Adrenal gland (tissue), 12 donors: ENCODE results near the gene VEGFA. TPM values are rescaled to one million over a fixed set of nuclear protein-coding genes. Genes with fewer than 3 reads are reported as not detected.

Experiments
- DNase-seq, 7 donors: peaks; one replicate each; pipeline ENCODE4 v3.0.0-alpha.2; 2019 to 2020
- H3K27ac ChIP-seq, 5 donors: fragments of 200-600 bp; sonication (generic) in 4 of 5; 1 replicate in 3 of 5; 2 replicates in 2 of 5; pipeline versions ENCODE4 v1.5.1 to v1.8.0; 2016 to 2020; ENCODE audit warnings: mild to moderate bottlenecking in 1 of 5
- H3K27me3 ChIP-seq: fragments of 200-600 bp; 2 replicates; pipeline ENCODE4 v1.8.0; 2021
- H3K36me3 ChIP-seq, 2 donors: fragments of 200-600 bp; replicated peaks in 1 of 2; 1 replicate in 1 of 2; 2 replicates in 1 of 2; pipeline versions ENCODE4 v1.5.1 to v1.8.0; 2018 to 2022
- H3K4me1 ChIP-seq, 2 donors: fragments of 200-600 bp; replicated peaks in 1 of 2; 1 replicate in 1 of 2; 2 replicates in 1 of 2; pipeline versions ENCODE4 v1.5.1 to v1.8.0; 2018 to 2021
- H3K4me3 ChIP-seq, 4 donors: fragments of 200-600 bp; sonication (generic) in 3 of 4; one replicate each; pipeline ENCODE4 v1.5.1; 2016 to 2018
- H3K9me3 ChIP-seq, 3 donors: fragments of 200-600 bp; sonication (generic) in 1 of 3; replicated peaks in 1 of 3; 1 replicate in 2 of 3; 2 replicates in 1 of 3; pipeline versions ENCODE4 v1.5.1 to v1.8.0; 2016 to 2021
- CTCF ChIP-seq, 6 experiments: fragments of 450-650 bp in 4 of 6; fragments of 200-600 bp in 2 of 6; sonication (generic) in 1 of 6; IDR thresholded peaks; 1 replicate in 5 of 6; 2 replicates in 1 of 6; pipeline versions ENCODE4 v1.5.1 to v1.8.0; 2016 to 2021; ENCODE audit warnings: antibody characterized with exemption in 6 of 6, mild to moderate bottlenecking in 2 of 6, moderate library complexity in 1 of 6
- POLR2A ChIP-seq, 2 donors: fragments of 450-650 bp; IDR thresholded peaks; one replicate each; pipeline ENCODE4 v1.6.1; 2017; ENCODE audit warnings: antibody characterized with exemption in 2 of 2, mild to moderate bottlenecking in 2 of 2, moderate library complexity in 1 of 2
- WGBS, 4 donors: extraction: QIAGEN DNeasy Blood & Tissue Kit in 2 of 4; methylation state at CpG; one replicate each; pipeline versions ENCODE4 v1.1.5 to v1.1.7; 2013 to 2017; 5-methylcytosine and 5-hydroxymethylcytosine counted together
- intact Hi-C, 2 donors: fragments of 100-400 bp; cut with DNase I; formaldehyde crosslinking; loops; one replicate each; pipeline versions ENCODE4 v1.14.1 to v1.15.0; 2022 to 2023
- polyA plus RNA-seq, 3 donors: library from polyadenylated mRNA; stranded (reverse); fragments of 200-250 nt in 2 of 3; fragments of 350-450 nt in 1 of 3; fragmentation: Illumina TruSeq in 1 of 3; extraction: RNeasy Lipid Tissue Mini Kit (QIAGEN cat#74804) in 1 of 3; gene quantifications; one replicate each; pipeline ENCODE4 v1.2.3, GENCODE V29; 2013 to 2014
- total RNA-seq, 9 donors: library from RNA; depleted of rRNA in 4 of 9; stranded (reverse); fragments of >200 nt in 4 of 9; fragments of 120-200 nt in 1 of 9; fragmentation: NEBNext Ultra II Directional in 1 of 9; extraction: Animal tissue kit (Norgen Biotek cat#: 25700) in 1 of 9; gene quantifications; one replicate each; pipeline versions ENCODE4 v1.1.0 to v1.2.4, GENCODE V29; 2013 to 2023
- donor health status: healthy with polysubstance abuse.
- donor health status: Bipolar disorder and iron deficiency.
- donor health status: DM: yes; HTN: yes; CAD: no.
- donor health status: DM: no; HTN: no; CAD: no.
- donor health status: DM: no; HTN: no; CAD: no.
- donor health status: DM: yes; HTN: yes; CAD: no.

VEGFA gene
- total and polyA plus RNA-seq, 12 donors = 31.5 to 343 (median 101) TPM

GRCh38 chr6:43723737-43724295 is 46.2 kb upstream of the VEGFA start:
- TF ChIP-seq POLR2A (IDR thresholded peaks at IDR 0.05) (no peak), CTCF (IDR thresholded peaks at IDR 0.05) (peak; percentile 36 to 76 (median 64))
- H3K36me3 ChIP-seq = no peaks in the 10 kb centered on the region
- no peaks in the 10 kb centered on the region for H3K27me3 ChIP-seq
- 45 to 57% (median 49%) methylated on average over 4 to 9 of the region's 9 CpGs for WGBS, 4 donors
- peak; percentile 62 to 83 (median 77) for DNase-seq
- no peaks in the 10 kb centered on the region for H3K4me1 ChIP-seq
- H3K27ac ChIP-seq = no peak overlapping the region
- intact Hi-C loops = loop anchor here (2.0 to 10.0 kb wide), 2 partner anchors 359 to 361 kb away; no protein-coding TSS in a partner anchor
- no peak overlapping the region for H3K4me3 ChIP-seq
- no peaks in the 10 kb centered on the region for H3K9me3 ChIP-seq

GRCh38 chr6:43724354-43724753 is 45.7 kb upstream of the VEGFA start:
- DNase-seq = no peak
- intact Hi-C loops = loop anchor here (2.0 to 10.0 kb wide), 2 partner anchors 358 to 360 kb away; no protein-coding TSS in a partner anchor
- H3K27ac ChIP-seq = no peak overlapping the region
- no peaks in the 10 kb centered on the region for H3K36me3 ChIP-seq
- H3K4me3 ChIP-seq = no peak overlapping the region
- no peaks in the 10 kb centered on the region for H3K9me3 ChIP-seq
- no peaks in the 10 kb centered on the region for H3K27me3 ChIP-seq
- no peaks in the 10 kb centered on the region for H3K4me1 ChIP-seq
- TF ChIP-seq CTCF (IDR thresholded peaks at IDR 0.05) (no peak), POLR2A (IDR thresholded peaks at IDR 0.05) (no peak)
- 53 to 76% (median 68%) methylated on average over 2 of the region's 2 CpGs for WGBS, 4 donors

GRCh38 chr6:43724914-43725642 is 44.9 kb upstream of the VEGFA start:
- TF ChIP-seq POLR2A (IDR thresholded peaks at IDR 0.05) (no peak), CTCF (IDR thresholded peaks at IDR 0.05) (no peak)
- peak in 6 of 7 donors; percentile 37 to 67 (median 55) for DNase-seq
- intact Hi-C loops = loop anchor here (2.0 to 10.0 kb wide), 2 partner anchors 358 to 360 kb away; no protein-coding TSS in a partner anchor
- H3K36me3 ChIP-seq = no peaks in the 10 kb centered on the region
- H3K4me3 ChIP-seq = no peak overlapping the region
- no peaks in the 10 kb centered on the region for H3K27me3 ChIP-seq
- no peaks in the 10 kb centered on the region for H3K4me1 ChIP-seq
- H3K27ac ChIP-seq = no peak overlapping the region
- 63 to 72% (median 66%) methylated on average over 10 to 17 of the region's 17 CpGs for WGBS, 4 donors
- H3K9me3 ChIP-seq = no peaks in the 10 kb centered on the region
